ENCODE results near the gene KRT12. TPM values are rescaled to one million over a fixed set of nuclear protein-coding genes. Genes with fewer than 3 reads are reported as not detected.

The KRT12 gene
- total RNA-seq, 1 experiment from 2014 or later: not detected

DNA sequence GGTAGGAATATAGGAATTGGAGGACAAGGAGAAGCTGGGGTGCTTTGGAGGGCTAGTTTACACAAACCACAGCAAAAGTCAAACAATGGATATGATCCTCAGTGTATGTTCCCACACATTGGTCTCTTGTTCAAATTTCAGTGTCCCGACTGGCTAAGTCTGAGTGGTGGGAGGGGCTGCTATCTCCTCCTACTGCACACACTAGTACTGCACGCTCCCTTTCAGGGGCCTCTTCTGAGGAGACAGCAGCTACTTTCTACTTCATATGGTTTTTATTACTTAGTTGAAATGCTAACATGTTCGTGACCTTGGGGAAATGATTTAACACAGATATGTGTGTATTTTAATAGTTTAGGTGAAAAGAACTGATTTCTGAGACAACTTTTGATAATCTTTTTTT lies 25.8 kb downstream of the KRT12 start:
- ChIA-PET POLR2A (ENCODE audit: low non-redundant PET) (no interaction called here), CTCF (no interaction called here)
- BruUV-seq (replicated peaks): no TSS peak
- H3K4me1 ChIP-seq (ENCODE audit: insufficient read depth, low read length, poor library complexity, severe bottlenecking): no peaks in the 10 kb centered on the region
- H3K9me3 ChIP-seq (ENCODE audit: low read depth, low read length, poor library complexity, severe bottlenecking): no peaks in the 10 kb centered on the region
- no peaks in the 10 kb centered on the region for H3K36me3 ChIP-seq (ENCODE audit: insufficient read depth, low read length, poor library complexity, severe bottlenecking)
- TF ChIP-seq, protein P1, sequence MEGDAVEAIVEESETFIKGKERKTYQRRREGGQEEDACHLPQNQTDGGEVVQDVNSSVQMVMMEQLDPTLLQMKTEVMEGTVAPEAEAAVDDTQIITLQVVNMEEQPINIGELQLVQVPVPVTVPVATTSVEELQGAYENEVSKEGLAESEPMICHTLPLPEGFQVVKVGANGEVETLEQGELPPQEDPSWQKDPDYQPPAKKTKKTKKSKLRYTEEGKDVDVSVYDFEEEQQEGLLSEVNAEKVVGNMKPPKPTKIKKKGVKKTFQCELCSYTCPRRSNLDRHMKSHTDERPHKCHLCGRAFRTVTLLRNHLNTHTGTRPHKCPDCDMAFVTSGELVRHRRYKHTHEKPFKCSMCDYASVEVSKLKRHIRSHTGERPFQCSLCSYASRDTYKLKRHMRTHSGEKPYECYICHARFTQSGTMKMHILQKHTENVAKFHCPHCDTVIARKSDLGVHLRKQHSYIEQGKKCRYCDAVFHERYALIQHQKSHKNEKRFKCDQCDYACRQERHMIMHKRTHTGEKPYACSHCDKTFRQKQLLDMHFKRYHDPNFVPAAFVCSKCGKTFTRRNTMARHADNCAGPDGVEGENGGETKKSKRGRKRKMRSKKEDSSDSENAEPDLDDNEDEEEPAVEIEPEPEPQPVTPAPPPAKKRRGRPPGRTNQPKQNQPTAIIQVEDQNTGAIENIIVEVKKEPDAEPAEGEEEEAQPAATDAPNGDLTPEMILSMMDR (conservative IDR thresholded peaks at IDR 0.05; ENCODE audit: low read depth, low read length): no peak
- TF ChIP-seq EZH2 (IDR thresholded peaks at IDR 0.05; ENCODE audit: borderline replicate concordance, low read depth, low read length, poor library complexity, severe bottlenecking): no peak
- H3K27me3 ChIP-seq (replicated peaks; ENCODE audit: insufficient read depth, low read depth, low read length, poor library complexity): no peaks in the 10 kb centered on the region
- intact Hi-C loops (cut with micrococcal nuclease; ENCODE audit: unreplicated experiment): no loop called here
- no peak overlapping the region for H3K27ac ChIP-seq (ENCODE audit: low read depth, low read length, poor library complexity, severe bottlenecking)
- H3K4me3 ChIP-seq (ENCODE audit: low read depth, low read length, poor library complexity, severe bottlenecking): no peak overlapping the region
- DNase-seq (ENCODE audit: low spot score): no peak

- intact Hi-C loops (cut with micrococcal nuclease; ENCODE audit: unreplicated experiment): no loop called here
- H3K9me3 ChIP-seq (ENCODE audit: low read depth, low read length, poor library complexity, severe bottlenecking): no peaks in the 10 kb centered on the region
- no peak for DNase-seq (ENCODE audit: low spot score)
- BruUV-seq (replicated peaks): no TSS peak
- POLR2A ChIA-PET (ENCODE audit: low non-redundant PET): interaction anchor here (0.7 kb wide), 1 partner anchor 1116 kb away, joined by 3 read pairs; no protein-coding TSS in a partner anchor
- CTCF ChIA-PET: no interaction called here
- H3K36me3 ChIP-seq (ENCODE audit: insufficient read depth, low read length, poor library complexity, severe bottlenecking): no peaks in the 10 kb centered on the region
- TF ChIP-seq, protein P1 (conservative IDR thresholded peaks at IDR 0.05; ENCODE audit: low read depth, low read length): no peak
- no peak for TF ChIP-seq EZH2 (IDR thresholded peaks at IDR 0.05; ENCODE audit: borderline replicate concordance, low read depth, low read length, poor library complexity, severe bottlenecking)
- no peaks in the 10 kb centered on the region for H3K27me3 ChIP-seq (replicated peaks; ENCODE audit: insufficient read depth, low read depth, low read length, poor library complexity)
- no peak overlapping the region for H3K27ac ChIP-seq (ENCODE audit: low read depth, low read length, poor library complexity, severe bottlenecking)
- H3K4me1 ChIP-seq (ENCODE audit: insufficient read depth, low read length, poor library complexity, severe bottlenecking): no peaks in the 10 kb centered on the region
- H3K4me3 ChIP-seq (ENCODE audit: low read depth, low read length, poor library complexity, severe bottlenecking): no peak overlapping the region
These were observed 27.8 kb downstream of the KRT12 start for GRCh38 chr17:40839194-40839593.

- Histone ChIP-seq H3K27ac (ENCODE audit: low read depth, low read length, poor library complexity, severe bottlenecking) (no peak overlapping the region), H3K4me1 (ENCODE audit: insufficient read depth, low read length, poor library complexity, severe bottlenecking) (peaks cover 3% of the 10 kb centered on the region), H3K9me3 (ENCODE audit: low read depth, low read length, poor library complexity, severe bottlenecking) (no peaks in the 10 kb centered on the region), H3K4me3 (ENCODE audit: low read depth, low read length, poor library complexity, severe bottlenecking) (no peak overlapping the region), H3K27me3 (replicated peaks; ENCODE audit: insufficient read depth, low read depth, low read length, poor library complexity) (no peaks in the 10 kb centered on the region), H3K36me3 (ENCODE audit: insufficient read depth, low read length, poor library complexity, severe bottlenecking) (no peaks in the 10 kb centered on the region)
- CTCF ChIA-PET: no interaction called here
- DNase-seq (ENCODE audit: low spot score): no peak
- intact Hi-C loops (cut with micrococcal nuclease; ENCODE audit: unreplicated experiment): no loop called here
- POLR2A ChIA-PET (ENCODE audit: low non-redundant PET): no interaction called here
- no TSS peak for BruUV-seq (replicated peaks)
- TF ChIP-seq, protein P1 (conservative IDR thresholded peaks at IDR 0.05; ENCODE audit: low read depth, low read length): no peak
- TF ChIP-seq EZH2 (IDR thresholded peaks at IDR 0.05; ENCODE audit: borderline replicate concordance, low read depth, low read length, poor library complexity, severe bottlenecking): no peak
These were observed 31.0 kb downstream of the KRT12 start for GRCh38 chr17:40836020-40836419.
